OCI-LY1 (cell line): ENCODE measurements around the gene HSP90AB1.

ENCODE experiments used
- CTCF ChIP-seq: fragments of 200-600 bp; sonication (generic), shearing (Covaris generic); IDR thresholded peaks from 2 replicates; pipeline ENCODE4 v1.5.1; 2017; ENCODE audit warnings: mild to moderate bottlenecking, antibody characterized with exemption, low read length, moderate library complexity, mixed read lengths
- EZH2 ChIP-seq: fragments of 200-600 bp; sonication (generic), shearing (Covaris generic); IDR thresholded peaks from 2 replicates; pipeline ENCODE4 v1.8.0; 2017; ENCODE audit warnings: borderline replicate concordance, mixed run types, mild to moderate bottlenecking, antibody characterized with exemption, low read length, moderate library complexity, mixed read lengths

GRCh38 chr6:44225579-44226325, 21.1 kb upstream of the HSP90AB1 start:
- TF ChIP-seq CTCF (no peak), EZH2 (no peak)
